GM19099 (cell line): ENCODE data around the gene RTN4R.

ENCODE experiments used
- POLR2A ChIP-seq: IDR thresholded peaks from 3 replicates; pipeline ENCODE4 v1.6.1; 2011; ENCODE audit warnings: low read depth; ENCODE audit not compliant: insufficient read length; ENCODE audit errors: extremely low read depth

Gene RTN4R

GRCh38 chr22:20268279-20269012 lies at the start of gene RTN4R:
TSS of gene RTN4R (minus strand) at chr22:20268318. CDS start at chr22:20268092, 226 bp downstream.
- TF ChIP-seq POLR2A, result no peak

GRCh38 chr22:20316844-20317401 lies 48.8 kb upstream of the RTN4R start:
- no peak for TF ChIP-seq POLR2A

- TF ChIP-seq POLR2A, result no peak
Measured at GRCh38 chr22:20316217-20316843, 48.2 kb upstream of the RTN4R start.

- TF ChIP-seq POLR2A, result no peak
Measured at GRCh38 chr22:20315337-20316216, 47.5 kb upstream of the RTN4R start.

- no peak for TF ChIP-seq POLR2A
Measured at GRCh38 chr22:20312396-20313191, 44.5 kb upstream of the RTN4R start.

GRCh38 chr22:20305894-20306645 lies 38.0 kb upstream of the RTN4R start:
- no peak for TF ChIP-seq POLR2A

- no peak for TF ChIP-seq POLR2A
Measured at GRCh38 chr22:20304646-20305045, 36.5 kb upstream of the RTN4R start.

GRCh38 chr22:20302438-20303228 lies 34.5 kb upstream of the RTN4R start:
- no peak for TF ChIP-seq POLR2A

- no peak for TF ChIP-seq POLR2A
Measured at GRCh38 chr22:20299746-20300136, 31.6 kb upstream of the RTN4R start.

- TF ChIP-seq POLR2A, result no peak
Measured at GRCh38 chr22:20298803-20299745, 31.0 kb upstream of the RTN4R start.

GRCh38 chr22:20298110-20298802 lies 30.1 kb upstream of the RTN4R start:
- no peak for TF ChIP-seq POLR2A

- TF ChIP-seq POLR2A, result no peak
Measured at GRCh38 chr22:20297414-20298109, 29.4 kb upstream of the RTN4R start.
